ENCODE data around the gene MAP4.
"Not testable (repeated sequence)": the region's sequence is repeated elsewhere in the genome, so short reads cannot be mapped to it uniquely, and the experiment has no call there.

MAP4 gene

GRCh38 chr3:47891613-47892005 is 124.6 kb downstream of the MAP4 start:
- DNase-seq: no peak

DNA sequence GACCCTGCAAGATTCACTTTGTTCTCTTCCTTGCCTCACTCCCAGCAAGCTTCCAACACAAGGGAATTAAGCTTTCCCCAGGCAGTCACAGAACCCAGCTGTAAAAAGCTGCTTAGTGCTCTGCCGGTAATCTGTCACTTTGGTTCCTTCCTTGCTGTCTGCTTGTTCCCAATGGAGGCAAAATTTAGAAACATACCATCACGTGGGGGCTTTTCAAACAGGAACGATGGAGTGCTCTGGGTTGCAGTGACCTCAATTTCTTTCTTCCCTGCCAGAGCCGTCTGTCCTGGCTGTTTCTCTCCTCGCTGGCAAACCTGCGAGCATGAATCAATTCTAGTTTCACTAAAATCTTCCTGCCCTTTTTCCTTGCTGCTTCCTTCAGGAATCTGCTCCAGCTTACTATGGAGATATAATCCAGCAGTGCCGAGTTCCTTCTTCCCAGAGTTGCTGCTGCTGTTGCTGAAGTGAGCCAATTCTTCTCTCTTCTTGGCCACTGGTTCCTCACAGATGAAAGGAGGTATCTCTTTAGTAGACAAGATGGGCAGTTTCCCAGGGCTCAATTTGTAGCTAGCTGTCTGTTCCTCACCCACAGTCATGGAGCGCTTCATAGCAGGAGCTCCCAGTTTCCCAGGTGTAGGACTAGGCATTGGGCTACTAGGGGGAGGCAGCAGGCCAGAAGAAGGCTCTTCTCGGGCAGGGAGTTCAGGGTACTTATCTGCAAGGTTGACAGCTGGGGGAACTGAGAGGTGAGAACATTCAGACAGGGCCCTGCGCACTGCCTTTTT is 125.2 kb downstream of the MAP4 start:
- DNase-seq: no peak

GRCh38 chr3:47890126-47890827 is 125.9 kb downstream of the MAP4 start:
- no peak for DNase-seq

- DNase-seq: no peak
Observed at GRCh38 chr3:47888986-47889757, 127.0 kb downstream of the MAP4 start.

DNA sequence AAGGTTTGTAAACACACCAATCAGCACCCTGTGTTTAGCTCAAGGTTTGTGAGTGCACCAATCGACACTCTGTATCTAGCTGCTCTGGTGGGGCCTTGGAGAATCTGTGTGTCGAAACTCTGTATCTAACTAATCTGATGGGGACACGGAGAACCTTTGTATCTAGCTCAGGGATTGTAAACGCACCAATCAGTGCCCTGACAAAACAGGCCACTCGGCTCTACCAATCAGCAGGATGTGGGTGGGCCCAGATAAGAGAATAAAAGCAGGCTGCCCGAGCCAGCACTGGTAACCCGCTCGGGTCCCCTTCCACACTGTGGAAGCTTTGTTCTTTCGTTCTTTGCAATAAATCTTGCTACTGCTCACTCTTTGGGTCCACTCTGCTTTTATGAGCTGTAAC is 128.2 kb downstream of the MAP4 start:
- not testable (repeated sequence) for DNase-seq

DNA sequence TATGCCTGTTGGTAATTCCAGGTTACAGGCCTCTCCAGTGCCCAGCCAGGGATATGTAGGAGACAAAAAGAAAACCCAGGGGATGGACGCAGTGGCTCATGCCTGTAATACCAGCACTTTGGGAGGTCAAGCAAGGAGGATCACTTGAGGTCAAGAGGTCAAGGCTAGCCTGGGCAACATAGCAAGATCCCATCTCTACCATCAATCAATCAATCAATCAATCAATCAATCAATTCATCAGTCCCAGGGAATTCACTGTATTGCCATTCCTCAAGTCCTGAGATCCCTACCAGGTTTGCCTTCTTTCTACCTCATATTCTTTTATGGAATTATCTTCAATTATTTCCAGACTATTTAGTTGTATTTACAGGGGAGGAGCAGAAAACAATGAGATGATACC is 131.0 kb downstream of the MAP4 start:
- DNase-seq: no peak

- DNase-seq: no peak
Observed at GRCh38 chr3:47884603-47885002, 131.6 kb downstream of the MAP4 start.

DNA sequence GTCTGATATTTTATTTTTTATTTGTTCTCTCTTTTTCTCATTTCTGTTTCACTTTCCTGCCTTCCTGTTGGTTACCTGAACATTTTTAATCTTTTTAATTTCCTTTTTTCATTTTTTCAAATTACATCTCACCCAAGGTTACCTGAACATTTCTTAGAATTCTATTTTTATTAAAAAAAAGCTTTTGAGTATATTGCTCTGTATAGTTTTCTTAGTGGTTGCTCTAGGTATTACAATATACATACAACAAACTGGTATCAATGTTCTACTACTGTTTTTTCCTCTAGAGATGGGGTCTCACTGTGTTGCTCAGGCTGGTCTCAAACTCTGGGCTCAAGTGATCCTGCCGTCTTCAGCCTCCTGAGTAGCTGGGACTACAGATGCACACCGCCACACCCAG is 133.9 kb downstream of the MAP4 start:
- DNase-seq: no peak

DNA sequence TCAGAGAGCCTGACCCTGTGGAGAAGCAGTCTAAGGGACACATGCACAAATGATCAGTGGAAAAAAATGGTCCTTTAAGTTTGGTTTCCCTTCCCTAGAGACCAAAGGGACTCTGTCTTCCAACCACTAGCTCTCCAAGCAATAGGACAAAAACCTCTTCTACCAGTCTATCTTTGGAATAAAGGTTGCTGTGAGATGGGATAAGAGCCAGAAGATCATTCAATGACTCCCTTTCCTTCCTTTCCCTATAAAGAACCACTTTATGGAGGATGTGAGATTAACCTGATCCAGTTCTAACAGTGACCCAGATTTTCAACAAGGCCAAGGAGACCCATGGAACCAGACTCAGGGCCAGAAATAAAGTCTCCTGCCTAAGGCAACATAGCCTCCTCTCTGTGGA is 138.5 kb downstream of the MAP4 start:
- no peak for DNase-seq

DNA sequence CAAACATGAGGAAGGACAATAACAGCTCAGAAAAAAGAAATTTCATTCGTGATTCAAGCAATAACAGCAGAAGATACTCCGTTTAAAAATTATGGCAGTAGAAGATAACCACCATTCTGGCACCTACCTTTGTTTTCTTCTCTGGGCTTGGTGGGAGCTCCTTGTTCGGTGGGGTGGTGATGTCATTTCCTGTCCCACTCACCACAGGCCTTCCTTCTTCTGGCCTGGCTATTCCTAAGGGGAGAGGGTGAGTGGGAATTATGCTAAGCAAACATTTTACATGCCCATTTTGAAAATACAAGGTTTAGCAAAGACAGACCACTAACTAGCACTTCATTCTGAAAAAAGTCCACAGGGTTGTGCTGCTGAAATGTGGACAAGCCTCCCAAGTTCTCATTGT is 138.9 kb downstream of the MAP4 start:
- DNase-seq: no peak

GRCh38 chr3:47874913-47875312 is 141.3 kb downstream of the MAP4 start:
- DNase-seq: no peak

DNA sequence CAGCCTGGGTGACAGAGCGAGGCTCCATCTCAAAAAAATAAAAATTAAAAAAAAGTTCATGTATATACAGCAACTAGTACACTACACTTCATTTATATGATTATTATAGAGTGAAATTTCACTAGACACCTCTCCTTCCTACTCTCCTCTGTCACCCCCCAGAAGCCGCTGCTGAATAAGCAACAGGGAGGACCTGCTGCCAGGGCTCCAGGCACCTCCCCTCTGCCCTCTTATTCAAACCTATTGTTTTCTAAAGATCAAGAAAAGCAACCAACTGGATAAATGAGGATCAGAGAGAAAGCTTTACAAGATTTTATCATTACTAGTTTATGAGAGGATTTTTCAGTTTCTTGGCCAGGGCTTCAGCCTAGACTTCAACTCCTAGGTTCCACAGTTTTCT is 141.8 kb downstream of the MAP4 start:
- DNase-seq: no peak

DNA sequence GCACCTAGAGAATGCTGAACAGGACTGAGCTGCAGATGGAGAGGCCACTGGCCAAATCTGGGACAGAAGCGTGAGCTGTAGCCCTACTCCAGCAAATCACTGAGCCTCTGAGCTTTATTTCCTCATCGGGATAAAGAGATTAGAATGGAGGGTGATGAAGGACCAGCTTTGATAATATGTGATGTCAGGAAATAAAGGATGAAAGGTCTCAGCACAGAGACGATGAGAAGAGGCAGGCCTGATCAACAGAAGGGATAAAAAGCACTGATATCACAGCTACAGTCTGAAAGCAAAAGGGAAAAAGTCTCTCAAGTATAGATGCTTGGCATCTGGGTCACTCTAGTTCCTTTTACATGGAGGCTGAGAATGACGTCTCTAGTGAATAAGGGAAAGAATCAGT is 143.3 kb downstream of the MAP4 start:
- DNase-seq: no peak

- no peak for DNase-seq
Observed at GRCh38 chr3:47871389-47871788, 144.8 kb downstream of the MAP4 start.

DNA sequence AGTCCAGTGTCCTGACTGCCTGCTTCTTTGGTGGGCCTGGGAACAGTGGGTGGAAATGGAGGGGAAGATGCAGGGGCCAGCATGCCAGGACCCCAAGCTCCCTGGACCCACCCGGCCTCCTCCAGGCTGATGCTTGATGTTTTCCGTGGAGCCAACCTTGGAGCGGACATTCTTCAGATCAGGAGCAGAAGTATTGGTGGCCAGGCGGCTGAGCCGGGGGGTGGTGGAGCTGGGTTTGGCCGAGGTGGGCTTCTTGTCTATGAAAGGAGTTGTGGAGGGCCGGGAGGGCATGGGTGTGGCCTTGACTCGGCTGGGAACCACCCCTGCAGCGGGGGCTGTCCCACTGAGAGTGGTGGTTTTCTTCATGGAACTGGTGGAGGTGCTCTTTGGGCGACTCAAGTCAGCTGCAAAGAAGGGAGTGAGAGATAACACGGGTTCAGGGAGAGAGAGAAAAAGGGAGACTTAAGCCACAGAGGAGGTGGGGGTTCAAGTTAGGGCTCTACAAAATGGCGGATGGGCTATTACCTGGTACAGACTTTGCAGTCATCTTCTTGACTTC is 145.4 kb downstream of the MAP4 start:
- DNase-seq: no peak

GRCh38 chr3:47870156-47870555 is 146.1 kb downstream of the MAP4 start:
- no peak for DNase-seq

GRCh38 chr3:47868306-47868705 is 147.9 kb downstream of the MAP4 start:
- no peak for DNase-seq

DNA sequence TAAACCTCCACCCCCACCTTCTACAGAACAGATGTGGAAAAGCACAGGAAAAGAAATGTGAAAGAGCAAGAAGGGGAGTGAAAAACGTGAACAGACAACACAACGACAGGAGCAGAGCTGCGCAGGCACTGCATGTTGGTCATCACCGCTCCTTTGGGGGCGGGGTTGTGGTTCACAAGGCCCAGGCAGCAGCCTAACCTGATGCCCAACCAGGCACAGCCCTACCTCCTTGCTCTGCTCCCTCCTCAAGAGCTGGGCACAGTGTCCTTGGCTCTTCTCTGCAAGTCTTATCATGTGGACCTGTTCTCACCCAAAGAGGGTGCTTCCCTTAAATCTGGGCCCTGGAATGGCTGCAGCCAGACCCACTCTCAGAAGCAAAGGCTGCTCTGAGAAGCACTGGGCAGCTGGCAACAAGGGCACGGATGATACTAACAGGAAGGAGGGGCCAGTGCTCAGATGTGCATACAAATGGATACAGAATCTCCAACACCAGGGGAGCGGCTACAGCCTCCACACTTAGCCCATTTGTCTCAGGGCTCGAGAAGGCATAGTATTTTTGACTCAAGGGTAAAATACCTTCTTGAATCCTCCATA is 148.7 kb downstream of the MAP4 start:
- DNase-seq: no peak

- no peak for DNase-seq
Observed at GRCh38 chr3:47865192-47865591, 151.0 kb downstream of the MAP4 start.

DNA sequence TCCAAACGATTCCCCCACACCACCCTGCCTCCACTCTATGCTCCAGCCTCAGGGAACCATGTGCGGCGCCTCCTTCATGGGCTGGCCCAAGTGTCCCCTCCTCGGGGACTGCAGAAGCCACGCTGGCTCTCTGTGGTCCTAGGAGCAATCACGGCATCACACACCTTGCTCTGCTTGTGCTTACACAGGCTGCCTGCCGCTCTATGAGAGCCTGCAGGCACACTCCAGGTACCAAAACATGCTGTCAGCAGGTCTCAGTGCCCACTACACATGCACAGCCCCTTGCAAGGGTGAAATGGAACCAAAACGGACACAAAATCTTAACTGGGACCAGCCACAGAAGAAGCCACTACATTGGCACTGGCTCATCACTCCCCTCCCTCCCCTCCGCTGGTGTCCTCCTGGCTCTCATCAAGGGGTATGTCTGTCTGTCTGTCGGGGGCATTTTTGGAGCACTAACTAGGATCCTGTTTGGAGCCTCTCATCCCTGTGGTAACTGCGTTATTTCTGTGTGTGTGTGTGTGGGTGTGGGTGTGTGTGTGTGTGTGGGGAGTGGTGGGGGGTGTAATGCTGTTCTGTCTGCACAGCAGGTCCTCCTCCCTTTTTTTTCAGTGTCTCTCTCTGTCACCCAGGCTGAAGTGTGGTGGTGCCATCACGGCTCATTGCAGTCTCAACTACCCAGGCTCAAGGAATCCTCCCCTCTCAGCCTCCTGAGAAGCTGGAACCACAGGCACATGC is 152.7 kb downstream of the MAP4 start:
- DNase-seq: no peak

DNA sequence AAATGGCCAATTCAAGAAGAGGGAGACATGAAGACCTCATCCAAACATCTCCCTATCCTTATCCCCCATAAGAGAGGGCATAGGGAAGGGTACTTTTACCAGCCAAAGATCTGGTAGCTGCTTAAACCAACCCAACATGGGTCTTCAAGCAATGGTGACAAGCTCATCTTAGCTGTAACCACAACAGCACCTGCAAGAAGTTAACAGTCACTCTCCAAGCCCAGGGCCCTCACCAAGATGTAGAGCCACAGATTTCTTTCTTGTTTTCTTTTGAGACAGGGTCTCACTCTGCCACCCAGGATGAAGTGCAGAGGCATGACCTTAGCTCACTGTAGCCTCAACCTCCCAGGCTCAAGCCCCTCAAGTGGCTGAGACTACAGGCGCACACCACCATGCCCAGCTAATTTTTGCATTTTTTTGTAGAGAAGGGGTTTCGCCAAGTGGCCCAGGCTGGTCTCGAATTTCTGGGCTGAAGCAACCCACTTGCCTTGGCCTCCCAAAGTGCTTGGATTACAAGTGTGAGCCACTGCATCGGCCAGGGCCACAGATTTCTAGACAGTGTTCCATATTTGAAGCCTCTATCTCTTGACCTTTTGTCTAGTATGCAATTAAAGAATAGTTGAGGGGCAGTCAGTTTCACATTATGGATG is 156.1 kb downstream of the MAP4 start:
- no peak for DNase-seq

- DNase-seq: no peak
Observed at GRCh38 chr3:47857151-47857550, 159.1 kb downstream of the MAP4 start.

All from activated CD4-positive, alpha-beta T cell treated with anti-CD3 and anti-CD28 coated beads, Interleukin-2, Interleukin-6, amounts not matched to agents 100 ng/mL and 50 ng/mL, durations not matched to agents 16 hours and 8 hours (primary cell).